Measurements from ENCODE around the gene BIK. TPM values are rescaled to one million over a fixed set of nuclear protein-coding genes. Genes with fewer than 3 reads are reported as not detected.

The BIK gene
- total RNA-seq, 3 donors from 2014 or later (not counting 1 experiment from before 2014, with no cell fraction given): 0.28 to 1.2 TPM; not detected in 1

DNA sequence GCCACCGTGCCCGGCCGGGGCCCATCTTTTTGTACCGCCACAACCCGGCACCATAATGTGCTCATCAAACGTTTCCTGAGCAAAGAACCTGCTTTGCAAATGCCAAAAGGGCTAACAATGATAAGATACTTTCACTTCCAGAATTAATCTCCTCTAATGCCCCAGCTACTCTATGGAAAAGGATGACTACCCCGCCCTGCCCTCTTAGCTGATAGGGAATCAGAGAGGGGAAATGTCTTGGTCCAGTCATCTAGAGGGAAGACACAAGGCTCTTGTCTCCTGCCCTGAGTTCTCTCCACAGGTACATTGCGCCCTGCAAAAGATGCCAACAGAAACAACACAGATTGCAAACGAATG is 21.9 kb upstream of the BIK start:
- DNase-seq (no peak), ATAC-seq (no peak)
- intact Hi-C loops (cut with micrococcal nuclease): no loop called here
- H3K4me3 Mint-ChIP-seq: peak overlapping the region; percentile 88
- peak overlapping the region; percentile 48 for H3K4me3 ChIP-seq (ENCODE audit: low read length)
- no peaks in the 10 kb centered on the region for H3K9me3 ChIP-seq (ENCODE audit: control insufficient read depth, insufficient read depth, low read length)
- TF ChIP-seq, protein P1, sequence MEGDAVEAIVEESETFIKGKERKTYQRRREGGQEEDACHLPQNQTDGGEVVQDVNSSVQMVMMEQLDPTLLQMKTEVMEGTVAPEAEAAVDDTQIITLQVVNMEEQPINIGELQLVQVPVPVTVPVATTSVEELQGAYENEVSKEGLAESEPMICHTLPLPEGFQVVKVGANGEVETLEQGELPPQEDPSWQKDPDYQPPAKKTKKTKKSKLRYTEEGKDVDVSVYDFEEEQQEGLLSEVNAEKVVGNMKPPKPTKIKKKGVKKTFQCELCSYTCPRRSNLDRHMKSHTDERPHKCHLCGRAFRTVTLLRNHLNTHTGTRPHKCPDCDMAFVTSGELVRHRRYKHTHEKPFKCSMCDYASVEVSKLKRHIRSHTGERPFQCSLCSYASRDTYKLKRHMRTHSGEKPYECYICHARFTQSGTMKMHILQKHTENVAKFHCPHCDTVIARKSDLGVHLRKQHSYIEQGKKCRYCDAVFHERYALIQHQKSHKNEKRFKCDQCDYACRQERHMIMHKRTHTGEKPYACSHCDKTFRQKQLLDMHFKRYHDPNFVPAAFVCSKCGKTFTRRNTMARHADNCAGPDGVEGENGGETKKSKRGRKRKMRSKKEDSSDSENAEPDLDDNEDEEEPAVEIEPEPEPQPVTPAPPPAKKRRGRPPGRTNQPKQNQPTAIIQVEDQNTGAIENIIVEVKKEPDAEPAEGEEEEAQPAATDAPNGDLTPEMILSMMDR (IDR thresholded peaks at IDR 0.05): no peak
- WGBS (ENCODE audit: insufficient coverage): 54% methylated on average over 9 of the region's 9 CpGs
- H3K9me3 Mint-ChIP-seq: no peaks in the 10 kb centered on the region
- no peaks in the 10 kb centered on the region for H3K36me3 ChIP-seq (ENCODE audit: control insufficient read depth, insufficient read depth, low read length)
- H3K27ac Mint-ChIP-seq: peak overlapping the region; percentile 34 to 65
- H3K27me3 Mint-ChIP-seq (ENCODE audit: low read depth in 2 of 2): no peaks in the 10 kb centered on the region
- H3K4me1 Mint-ChIP-seq: peaks cover 23 to 33% of the 10 kb centered on the region in 2 donors
- no peaks in the 10 kb centered on the region for H3K36me3 Mint-ChIP-seq
- H3K4me1 ChIP-seq (ENCODE audit: control insufficient read depth, insufficient read depth, low read length): peaks cover 34% of the 10 kb centered on the region
- no peaks in the 10 kb centered on the region for H3K27me3 ChIP-seq (ENCODE audit: control insufficient read depth, insufficient read depth, low read length)
- peak overlapping the region; percentile 37 for H3K27ac ChIP-seq (ENCODE audit: low read length)

DNA sequence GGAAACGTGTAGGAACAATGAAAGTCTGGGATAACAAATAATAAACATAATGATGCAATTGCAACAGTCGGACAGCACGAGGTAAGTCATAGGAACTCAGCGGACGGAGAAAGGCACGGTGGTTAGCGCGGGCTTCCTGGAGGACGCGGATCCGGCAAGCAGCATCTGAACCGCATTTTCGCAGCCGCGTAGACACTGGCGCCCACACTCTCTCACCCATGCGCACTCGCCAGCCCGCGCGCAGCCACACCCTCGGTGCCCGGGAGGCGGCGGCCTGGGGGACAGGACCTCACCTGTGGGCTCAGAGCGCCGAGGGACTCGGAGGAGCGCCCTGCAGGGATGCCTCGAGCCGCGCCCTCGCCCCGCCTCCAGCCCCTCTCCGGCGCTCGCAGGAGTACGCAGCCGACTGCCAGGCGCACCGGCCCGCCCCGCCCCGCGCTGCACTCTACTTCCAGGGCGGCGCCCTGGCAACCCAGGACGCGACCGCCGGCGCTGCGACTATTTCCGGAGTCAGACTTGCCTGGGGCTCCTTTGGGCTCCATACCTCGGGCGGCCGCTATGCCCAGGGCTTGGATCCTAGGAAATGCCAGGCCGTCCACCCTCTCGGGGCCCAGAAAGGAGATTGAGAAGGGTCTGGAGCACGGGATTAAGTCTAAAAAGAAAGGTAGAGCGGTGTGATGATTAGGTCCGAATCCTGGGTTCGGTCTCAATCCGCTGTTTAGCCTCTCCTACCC is 21.4 kb upstream of the BIK start, which contains the start of gene TTLL1:
TSS of gene TTLL1 (minus strand) at position 408 of the 734 bp plus-strand sequence. CDS start 13,805 bp downstream, outside the sequence.
- no peaks in the 10 kb centered on the region for H3K36me3 Mint-ChIP-seq
- peaks cover 23 to 33% of the 10 kb centered on the region in 2 donors for H3K4me1 Mint-ChIP-seq
- peak within 1 kb of the TSS; percentile 88 for H3K4me3 Mint-ChIP-seq
- Histone ChIP-seq H3K36me3 (ENCODE audit: control insufficient read depth, insufficient read depth, low read length) (no peaks in the 10 kb centered on the region), H3K4me3 (ENCODE audit: low read length) (peak within 1 kb of the TSS; percentile 48), H3K27ac (ENCODE audit: low read length) (peak within 1 kb of the TSS; percentile 51), H3K27me3 (ENCODE audit: control insufficient read depth, insufficient read depth, low read length) (no peaks in the 10 kb centered on the region), H3K9me3 (ENCODE audit: control insufficient read depth, insufficient read depth, low read length) (no peaks in the 10 kb centered on the region), H3K4me1 (ENCODE audit: control insufficient read depth, insufficient read depth, low read length) (peaks cover 34% of the 10 kb centered on the region)
- no peaks in the 10 kb centered on the region for H3K9me3 Mint-ChIP-seq
- DNase-seq (peak; percentile 71 to 90), ATAC-seq (peak; percentile 80 to 91 (median 86))
- peak within 1 kb of the TSS; percentile 34 to 65 for H3K27ac Mint-ChIP-seq
- intact Hi-C loops (cut with micrococcal nuclease): no loop called here
- TF ChIP-seq, protein P1 (IDR thresholded peaks at IDR 0.05): no peak
- H3K27me3 Mint-ChIP-seq (ENCODE audit: low read depth in 2 of 2): no peaks in the 10 kb centered on the region
- WGBS (ENCODE audit: insufficient coverage): 4% methylated on average over 64 of the region's 64 CpGs

DNA sequence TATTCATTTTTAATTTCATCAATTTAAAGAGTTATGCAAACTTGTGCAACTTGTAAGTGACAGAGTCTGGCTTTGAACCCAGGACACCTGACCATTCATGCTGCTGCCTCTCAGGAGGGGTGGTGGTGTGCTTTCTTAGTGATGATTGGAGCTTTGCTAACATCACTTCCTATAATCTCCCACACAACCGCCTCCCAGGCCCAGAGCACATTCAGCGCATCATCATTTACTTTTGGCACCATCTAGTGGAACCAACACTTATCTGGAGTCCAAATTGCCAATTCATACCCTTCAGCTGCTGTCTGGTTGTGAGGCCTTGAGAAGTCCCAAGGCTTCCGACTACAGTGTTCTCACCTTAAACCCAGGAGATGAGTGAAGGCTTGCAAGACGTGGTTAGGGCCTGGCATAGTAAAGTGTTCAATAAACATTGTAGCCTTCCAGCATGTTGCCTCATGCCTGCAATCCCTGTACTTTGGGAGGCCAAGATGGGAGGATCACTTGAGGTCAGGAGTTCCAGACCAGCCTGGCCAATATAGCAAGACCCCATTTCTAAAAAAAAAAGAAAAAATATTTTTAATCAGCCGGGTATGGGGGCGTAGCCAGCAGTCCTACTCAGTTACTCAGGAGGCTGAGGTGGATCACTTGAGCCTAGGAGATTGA is 20.3 kb upstream of the BIK start:
- no peaks in the 10 kb centered on the region for H3K9me3 Mint-ChIP-seq
- TF ChIP-seq, protein P1 (IDR thresholded peaks at IDR 0.05): no peak
- H3K27me3 ChIP-seq (ENCODE audit: control insufficient read depth, insufficient read depth, low read length): no peaks in the 10 kb centered on the region
- intact Hi-C loops (cut with micrococcal nuclease): no loop called here
- H3K27ac Mint-ChIP-seq: no peak overlapping the region
- 68% methylated on average over 6 of the region's 6 CpGs for WGBS (ENCODE audit: insufficient coverage)
- no peaks in the 10 kb centered on the region for H3K27me3 Mint-ChIP-seq (ENCODE audit: low read depth in 2 of 2)
- H3K4me3 Mint-ChIP-seq: peak overlapping the region; percentile 78
- DNase-seq: peak in 1 of 2 donors; percentile 71
- H3K27ac ChIP-seq (ENCODE audit: low read length): no peak overlapping the region
- no peaks in the 10 kb centered on the region for H3K9me3 ChIP-seq (ENCODE audit: control insufficient read depth, insufficient read depth, low read length)
- H3K4me1 ChIP-seq (ENCODE audit: control insufficient read depth, insufficient read depth, low read length): peaks cover 37% of the 10 kb centered on the region
- no peak overlapping the region for H3K4me3 ChIP-seq (ENCODE audit: low read length)
- peak; percentile 37 to 49 (median 38) for ATAC-seq
- peaks cover 23 to 33% of the 10 kb centered on the region in 2 donors for H3K4me1 Mint-ChIP-seq
- no peaks in the 10 kb centered on the region for H3K36me3 ChIP-seq (ENCODE audit: control insufficient read depth, insufficient read depth, low read length)
- H3K36me3 Mint-ChIP-seq: no peaks in the 10 kb centered on the region

Data from natural killer cell (primary cell).